GM21390 (cell line): ENCODE results near the gene MRAP2.
"Not testable (repeated sequence)": the region's sequence is repeated elsewhere in the genome, so short reads cannot be mapped to it uniquely, and the experiment has no call there.

Source experiments
- ATAC-seq: cut with Tn5 transposase; IDR thresholded peaks from one replicate; pipeline ENCODE4 v1.9.1; 2021; ENCODE audit not compliant: unreplicated experiment

The MRAP2 gene

DNA sequence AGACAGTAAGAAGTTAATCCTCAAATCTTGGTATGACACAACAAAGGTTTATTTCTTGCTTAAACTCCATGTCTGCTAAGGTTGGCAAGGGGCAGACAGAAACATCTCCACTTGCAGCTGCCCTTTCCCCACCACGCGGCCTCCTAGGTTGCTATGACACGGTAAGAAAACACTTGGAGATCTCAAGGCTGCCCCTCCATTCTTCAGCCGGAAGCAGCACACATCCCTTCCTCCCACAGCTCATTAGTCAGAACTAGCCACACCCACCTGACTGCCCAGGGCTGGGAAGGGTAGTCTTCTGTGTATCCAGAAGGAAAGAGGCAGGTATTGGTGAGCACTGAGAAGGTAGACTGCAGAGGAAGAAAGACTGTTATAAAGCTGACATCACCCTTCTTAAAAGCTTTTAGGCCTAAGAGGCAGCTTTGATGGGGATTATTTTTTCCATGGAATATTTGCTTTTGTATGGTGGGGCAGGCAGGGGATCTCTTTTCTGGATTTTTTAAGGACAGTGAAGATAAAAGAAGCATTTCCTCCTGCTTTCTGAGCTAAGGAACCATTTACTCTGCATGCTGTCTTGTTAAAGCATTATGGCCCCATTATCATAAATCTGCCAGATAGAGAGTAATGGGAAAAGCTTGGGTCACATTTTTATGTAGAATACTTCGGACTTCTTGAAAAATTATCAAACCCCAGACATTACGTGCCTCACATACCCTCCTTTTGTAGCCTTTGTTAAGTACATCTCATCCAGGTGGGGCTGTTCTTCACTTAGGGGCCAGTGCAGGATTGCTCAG lies 41.6 kb downstream of the MRAP2 start:
- ATAC-seq, result no peak

DNA sequence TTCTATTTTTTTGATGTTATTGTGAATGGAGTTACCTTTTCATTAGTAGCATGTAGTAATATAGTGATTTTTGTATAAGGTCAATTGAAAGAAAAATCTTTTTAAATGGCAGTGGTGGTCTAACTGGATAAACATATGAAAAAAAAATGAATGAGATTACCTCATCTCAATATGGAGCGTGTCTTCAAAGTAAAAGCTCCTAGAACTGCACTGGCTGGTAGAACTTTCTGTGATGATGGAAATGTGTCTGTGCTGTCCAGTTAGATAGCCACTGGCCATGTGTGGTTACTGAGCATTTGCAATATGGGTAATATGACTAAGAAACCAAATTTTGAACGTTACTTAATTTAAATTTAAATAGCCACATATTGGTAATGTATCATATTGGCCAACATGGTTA lies 44.1 kb downstream of the MRAP2 start:
- no peak for ATAC-seq

DNA sequence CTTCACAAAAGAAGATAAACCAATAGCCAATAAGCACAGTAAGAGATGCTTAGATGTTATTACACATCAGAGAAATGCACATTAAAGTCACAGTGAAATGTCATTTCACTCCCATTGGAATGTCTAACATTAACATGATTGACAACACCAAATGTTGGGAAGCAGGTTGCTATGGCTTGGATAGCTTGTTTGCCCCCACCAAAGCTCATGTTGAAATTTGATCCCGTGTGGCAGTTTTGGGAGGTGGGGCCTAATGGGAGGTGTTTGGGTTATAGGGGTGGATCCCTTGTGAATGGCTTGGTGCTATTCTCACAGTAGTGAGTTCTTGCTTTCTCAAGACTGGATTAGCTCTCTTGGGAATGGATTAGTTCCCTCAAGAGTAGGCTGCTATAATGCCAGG lies 44.8 kb downstream of the MRAP2 start:
- no peak for ATAC-seq

DNA sequence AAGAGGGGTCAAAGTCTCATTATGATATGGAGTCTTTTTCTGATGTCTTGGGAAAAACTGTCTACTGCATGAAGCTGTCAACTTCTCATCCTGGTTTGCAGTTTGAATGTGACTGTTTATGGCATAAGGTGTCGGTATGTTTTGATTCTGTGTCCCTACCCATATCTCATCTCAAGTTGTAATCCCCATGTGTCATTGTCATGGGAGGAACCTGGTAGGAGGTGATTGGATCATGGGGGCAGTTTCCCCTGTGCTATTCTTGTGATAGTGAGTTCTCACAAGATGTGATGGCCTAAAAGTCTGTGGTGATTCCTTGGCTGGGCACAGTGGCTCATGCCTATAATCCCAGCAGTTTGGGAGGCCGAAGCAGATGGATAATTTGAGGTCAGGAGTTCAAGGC lies 47.6 kb downstream of the MRAP2 start:
- no peak for ATAC-seq

DNA sequence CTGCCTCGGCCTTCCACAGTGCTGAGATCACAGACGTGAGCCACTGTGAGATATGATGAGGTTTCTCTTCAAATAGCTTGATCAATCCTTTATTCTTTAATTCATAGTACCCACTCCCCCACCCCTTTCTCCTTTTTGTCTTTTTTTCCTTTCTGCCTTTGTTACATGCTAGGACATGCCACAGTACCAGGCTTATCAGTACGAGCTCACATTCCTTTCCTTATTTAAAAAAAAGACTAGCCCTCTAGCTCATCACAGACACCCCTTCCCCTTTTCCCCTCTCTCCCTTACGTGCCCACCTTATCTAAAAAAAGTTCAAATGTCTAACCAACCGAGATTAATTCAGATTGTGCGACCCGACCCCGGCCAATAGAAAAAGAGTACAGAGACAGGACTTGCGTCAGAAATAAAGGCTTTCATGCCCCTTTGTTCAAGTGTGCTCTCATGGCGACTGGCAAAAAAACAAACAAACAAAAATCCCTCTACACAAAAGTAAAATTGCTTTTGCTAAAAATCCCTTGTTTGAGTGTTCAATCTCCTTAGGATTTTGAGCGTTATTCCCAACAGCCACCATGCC lies 49.2 kb downstream of the MRAP2 start:
- no peak for ATAC-seq

DNA sequence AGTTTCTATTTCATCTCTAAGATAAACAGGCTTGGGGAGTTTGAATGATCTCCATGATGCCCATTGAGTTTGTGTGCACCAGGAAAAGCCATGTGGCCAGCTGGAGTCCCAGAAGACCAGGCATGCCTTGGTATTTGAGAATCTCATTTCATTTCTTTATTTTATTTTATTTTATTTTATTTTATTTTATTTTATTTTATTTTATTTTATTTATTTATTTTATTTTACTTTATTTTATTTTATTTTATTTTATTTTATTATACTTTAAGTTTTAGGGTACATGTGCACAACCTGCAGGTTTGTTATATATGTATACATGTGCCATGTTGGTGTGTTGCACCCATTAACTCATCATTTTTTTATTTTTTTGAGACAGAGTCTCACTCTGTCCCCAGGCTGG lies 51.1 kb downstream of the MRAP2 start:
- ATAC-seq, result not testable (repeated sequence)

DNA sequence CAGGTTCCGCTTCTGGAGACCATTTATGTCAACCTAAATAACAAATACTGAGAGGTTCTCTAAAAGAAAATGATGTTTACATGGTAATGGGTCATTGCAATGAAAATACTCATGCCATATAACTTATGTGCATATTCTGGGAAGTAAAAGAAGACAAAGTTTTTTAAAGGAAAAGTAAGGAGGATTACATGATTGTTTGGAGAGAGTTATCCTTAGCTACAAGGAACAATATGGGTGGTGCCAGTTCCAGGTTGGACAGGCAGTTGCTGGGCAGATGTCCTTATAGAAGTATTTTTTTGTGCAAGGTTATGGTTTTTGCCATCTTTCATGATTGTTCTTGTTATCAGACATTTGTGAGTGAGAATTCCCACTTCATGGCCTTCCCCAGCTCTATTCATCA lies 52.5 kb downstream of the MRAP2 start:
- no peak for ATAC-seq

DNA sequence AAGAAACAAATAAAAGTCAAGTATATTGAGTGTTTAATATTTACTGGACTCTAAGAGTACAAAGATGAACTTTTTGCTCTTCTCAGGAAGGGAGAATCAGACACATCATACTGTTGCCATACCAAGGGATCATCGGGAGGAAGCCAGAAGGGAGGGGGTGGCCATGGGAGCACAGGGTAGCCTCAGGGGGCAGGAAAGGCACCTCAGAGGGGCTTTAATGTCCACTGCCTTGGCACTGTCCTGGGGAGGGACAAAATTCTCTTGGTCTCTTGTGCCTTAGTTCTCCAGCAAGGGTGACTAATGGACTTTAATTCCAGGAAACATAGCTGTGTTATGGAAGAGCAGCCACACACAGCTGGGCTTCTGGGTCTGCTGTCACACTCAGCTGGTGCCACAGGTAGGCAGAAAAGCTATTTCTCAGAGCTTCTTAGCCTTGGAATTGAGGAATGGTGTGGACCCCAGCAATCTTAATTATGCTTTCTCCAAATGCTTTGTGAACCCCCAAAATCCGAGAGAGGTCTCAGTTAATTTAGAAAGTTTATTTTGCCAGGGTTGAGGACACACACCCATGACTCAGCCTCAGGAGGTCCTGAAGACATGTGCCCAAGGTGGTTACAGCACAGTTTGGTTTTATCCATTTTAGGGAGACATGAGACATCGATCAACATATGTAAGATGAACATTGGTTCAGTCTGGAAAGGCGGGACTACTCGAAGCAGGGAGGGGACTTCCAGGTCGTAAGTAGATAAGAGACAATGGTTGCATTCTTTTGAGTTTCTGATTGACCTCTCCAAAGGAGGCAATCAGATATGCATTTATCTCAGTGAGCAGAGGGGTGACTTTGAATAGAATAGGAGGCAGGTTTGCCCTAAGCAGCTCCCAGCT lies 53.2 kb downstream of the MRAP2 start:
- ATAC-seq, result no peak

DNA sequence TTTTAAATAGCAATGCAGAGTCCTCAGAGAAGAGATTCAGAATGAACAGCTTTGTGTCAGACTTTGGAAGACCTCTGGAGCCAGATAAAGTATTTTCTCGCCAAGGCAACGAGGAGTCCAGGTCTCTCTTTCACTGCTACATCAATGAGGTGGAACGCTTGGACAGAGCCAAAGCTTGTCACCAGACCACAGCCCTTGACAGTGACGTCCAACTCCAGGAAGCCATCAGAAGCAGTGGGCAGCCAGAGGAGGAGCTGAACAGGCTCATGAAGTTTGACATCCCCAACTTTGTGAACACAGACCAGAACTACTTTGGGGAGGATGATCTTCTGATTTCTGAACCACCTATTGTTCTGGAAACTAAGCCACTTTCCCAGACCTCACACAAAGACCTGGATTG lies 55.5 kb downstream of the MRAP2 start:
- no peak for ATAC-seq

DNA sequence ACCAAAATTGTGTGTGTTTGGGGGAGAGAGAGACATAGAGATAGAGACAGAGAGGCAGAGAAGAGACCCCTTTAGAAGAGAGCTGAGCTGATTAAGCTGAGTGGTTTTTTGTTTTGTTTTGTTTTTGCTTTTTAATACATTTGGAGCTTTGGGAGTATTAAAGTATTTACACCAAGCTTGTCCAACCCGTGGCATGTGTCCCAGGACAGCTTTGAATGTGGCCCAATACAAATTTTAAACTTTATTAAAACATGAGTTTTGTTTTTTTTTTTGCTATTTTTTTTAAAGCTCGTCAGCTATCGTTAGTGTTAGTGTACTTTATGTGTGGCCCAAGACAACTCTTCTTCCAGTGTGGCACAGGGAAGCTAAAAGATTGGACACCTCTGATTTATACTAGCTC lies 56.0 kb downstream of the MRAP2 start:
- ATAC-seq, result no peak

DNA sequence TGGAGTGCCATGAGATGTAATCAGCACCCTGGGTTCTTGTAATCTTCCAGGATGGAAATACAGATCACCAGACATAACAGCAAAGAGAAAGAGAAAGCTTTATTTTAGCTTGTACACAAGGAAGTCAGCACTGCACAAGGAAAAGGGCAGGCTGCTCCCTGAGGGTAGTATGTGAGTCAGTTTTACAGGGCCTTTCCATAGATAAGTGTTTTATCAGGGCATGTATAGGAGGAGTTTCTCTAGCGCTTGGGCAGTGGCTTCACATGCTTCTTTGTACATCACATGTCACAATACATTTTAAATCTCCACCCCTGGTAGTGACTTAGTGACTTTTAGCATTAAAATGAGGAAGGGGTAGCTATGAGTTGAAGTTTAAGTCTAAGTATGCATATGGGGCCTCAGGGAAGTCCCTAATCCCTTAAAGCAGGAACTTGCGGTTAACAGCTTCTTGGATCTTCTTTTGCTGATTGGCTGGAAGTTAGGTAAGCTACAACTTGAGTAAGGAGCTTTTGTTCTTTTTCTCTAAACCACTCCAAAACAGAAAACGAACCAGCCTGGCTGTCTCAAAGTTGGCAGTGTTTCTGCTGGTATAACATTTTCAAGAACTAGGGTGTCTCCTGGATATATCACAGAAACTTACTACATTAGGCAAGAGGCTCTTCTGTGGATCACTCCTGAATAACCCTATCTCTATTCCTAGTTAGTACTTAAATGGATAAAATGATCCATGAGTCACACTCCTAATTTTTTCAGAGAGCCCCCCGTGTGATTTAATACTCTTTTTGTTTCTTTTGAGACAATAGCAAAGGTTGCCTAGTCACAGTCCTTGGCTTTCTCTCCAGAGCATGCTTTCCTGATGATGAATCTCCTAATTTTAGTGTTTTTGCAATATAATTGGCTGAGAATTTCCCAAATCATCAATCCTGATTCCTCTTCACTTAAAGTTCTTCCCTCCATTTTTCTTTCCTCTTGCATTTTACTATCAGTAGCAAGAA lies 60.2 kb downstream of the MRAP2 start:
- peak; percentile 54 for ATAC-seq

DNA sequence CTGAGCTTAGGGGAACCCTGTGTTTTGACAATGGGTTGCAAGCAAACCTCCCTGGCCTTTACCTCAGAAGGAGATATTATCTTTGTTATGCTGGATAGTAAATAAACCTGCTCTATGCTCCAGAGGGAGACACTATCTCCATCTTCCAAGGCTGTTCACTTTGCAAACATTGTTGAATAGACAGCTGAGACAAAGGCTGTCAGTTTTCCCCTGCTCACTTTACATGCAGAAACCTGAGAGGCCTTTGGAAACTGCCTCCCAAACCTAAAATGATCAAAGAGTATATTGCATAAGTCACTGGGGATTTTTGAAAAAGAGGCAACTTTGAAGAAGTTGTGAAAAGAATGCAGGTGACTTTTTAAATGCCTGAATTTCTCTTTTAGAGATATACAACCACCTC lies 61.6 kb downstream of the MRAP2 start:
- no peak for ATAC-seq

DNA sequence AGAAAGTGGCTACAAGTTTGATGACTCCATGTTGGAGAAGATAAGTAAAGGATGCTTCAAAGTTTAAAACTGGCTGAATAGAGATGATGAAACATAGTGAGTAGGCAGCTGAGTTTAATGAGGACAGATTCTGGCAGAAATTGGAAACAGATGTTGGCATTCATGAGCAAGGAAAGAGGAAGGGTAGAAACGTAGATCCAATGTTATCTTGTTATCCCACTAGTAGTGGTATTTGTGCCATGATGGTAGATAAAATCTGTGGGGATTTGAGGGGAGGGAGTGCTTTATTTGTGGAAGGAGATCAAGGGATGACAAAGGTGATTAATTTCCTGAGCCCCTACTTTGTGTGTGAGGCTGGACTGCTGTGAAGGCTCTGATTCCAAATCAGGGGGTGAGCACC lies 69.5 kb downstream of the MRAP2 start:
- ATAC-seq, result no peak

DNA sequence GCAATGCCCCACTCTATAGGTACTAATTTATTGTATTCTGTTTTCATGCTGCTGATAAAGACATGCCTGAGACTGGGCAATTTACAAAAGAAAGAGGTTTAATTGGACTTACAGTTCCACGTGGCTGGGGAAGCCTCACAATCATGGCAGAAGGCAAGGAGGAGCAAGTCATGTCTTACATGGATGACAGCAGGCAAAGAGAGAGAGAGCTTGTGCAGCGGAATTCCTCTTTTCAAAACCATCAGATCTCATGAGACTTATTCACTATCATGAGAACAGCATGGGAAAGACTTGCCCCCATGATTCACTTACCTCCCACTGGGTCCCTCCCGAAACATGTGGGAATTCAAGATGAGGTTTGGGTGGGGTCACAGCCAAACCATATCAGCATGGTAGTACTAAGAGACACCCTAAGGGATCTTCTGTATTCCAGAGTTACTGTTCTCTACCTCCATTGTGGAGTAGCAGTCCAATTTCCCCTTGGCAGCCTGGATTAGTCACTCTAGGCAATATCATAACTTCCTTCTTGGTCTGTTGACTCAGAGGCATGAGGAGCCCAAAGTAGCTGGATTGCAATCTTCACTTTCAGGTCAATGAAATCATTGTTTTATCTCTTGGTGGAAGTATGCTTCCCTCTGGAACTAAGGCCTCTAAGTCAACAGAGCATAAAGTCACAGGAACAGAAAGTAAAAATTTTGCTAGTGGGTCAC lies 71.8 kb downstream of the MRAP2 start:
- ATAC-seq, result not testable (repeated sequence)

DNA sequence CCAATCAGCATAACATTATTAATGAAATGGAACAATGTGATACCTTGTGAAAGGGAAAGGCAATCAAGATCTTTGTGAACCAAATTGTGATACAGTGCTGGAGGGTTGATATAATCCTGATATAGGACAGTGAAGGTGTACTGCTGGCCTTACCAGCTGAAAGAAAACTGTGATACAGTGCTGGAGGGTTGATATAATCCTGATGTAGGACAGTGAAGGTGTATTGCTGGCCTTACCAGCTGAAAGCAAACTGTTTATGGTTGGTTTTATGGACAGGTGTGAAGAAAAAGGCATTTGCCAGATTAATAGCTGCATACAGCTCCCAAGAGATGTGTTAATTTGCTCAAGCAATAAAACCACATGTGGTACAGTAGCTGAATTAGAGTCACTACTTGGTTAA lies 73.9 kb downstream of the MRAP2 start:
- no peak for ATAC-seq

DNA sequence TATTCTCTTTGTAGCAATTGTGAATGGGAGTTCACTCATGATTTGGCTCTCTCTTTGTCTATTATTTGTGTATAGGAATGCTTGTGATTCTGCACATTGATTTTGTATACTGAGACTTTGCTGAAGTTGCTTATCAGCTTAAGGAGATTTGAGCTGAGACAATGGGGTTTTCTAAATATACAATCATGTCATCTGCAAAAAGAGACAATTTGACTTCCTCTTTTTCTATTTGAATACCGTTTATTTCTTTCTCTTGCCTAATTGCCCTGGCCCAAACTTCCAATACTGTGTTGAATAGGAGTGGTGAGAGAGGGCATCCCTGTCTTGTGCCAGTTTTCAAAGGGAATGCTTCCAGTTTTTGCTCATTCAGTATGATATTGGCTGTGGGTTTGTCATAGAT lies 77.8 kb downstream of the MRAP2 start:
- ATAC-seq, result not testable (repeated sequence)

DNA sequence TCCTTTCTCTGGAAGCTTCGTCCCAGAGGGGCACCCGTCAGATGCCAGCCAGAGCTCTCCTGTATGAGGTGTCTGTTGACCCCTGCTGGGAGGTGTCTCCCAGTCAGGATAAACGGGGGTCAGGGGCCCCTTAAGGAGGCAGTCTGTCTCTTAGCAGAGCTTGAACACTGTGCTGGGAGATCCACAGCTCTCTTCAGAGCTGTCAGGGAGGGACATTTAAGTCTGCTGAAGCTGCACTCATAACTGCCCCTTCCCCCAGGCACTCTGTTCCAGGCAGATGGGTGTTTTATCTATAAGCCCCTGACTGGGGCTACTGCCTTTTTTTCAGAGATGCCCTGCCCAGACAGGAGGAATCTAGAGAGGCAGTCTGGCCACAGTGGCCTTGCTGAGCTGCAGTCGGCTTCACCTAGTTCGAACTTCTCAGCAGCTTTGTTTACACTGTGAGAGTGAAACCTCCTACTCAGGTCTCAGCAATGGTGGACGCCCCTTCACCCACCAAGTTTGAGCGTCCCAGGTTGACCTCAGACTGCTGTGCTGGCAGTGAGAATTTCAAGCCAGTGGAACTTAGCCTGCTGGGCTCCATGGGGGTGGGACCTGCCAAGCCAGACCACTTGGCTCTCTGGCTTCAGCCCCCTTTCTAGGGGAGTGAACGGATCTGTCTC lies 81.5 kb downstream of the MRAP2 start:
- ATAC-seq, result not testable (repeated sequence)

DNA sequence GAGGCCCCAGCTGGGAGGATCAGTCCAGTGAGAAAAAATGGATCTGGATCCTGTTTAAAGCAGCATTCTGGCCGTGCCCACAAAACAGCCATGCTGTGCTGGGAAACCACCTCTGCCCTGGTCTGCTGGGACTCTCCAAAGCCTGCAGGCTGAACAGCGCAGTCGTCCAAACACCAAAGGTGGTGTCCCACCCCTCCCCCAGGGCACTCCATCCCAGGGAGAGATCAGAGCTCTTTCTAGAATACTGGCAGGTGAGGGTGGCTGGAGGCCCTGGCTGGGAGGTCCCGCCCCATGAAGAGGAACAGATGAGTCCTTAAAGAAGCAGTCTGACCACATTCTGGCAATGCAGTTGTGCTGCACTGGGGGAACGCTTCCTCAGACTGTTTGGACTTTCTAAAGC lies 84.6 kb downstream of the MRAP2 start:
- no peak for ATAC-seq

DNA sequence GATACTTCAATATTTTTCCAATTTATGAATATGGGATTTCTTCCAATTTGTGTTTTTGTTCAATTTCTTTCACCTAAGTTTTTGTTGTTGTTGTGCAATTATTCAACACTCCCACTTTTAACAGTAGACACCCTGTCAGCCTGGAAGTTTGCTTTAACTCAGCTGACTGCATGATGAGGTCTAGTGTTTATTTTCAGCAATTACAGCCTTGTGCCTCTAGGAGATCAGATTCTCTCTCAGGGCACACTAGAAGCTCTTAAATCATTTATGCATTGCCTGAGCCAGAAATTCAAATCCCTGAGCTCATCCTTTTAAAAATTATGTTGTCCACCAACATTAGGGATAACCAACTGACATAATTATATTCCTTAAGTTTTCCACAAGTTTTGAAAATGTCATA lies 85.7 kb downstream of the MRAP2 start:
- ATAC-seq, result no peak

DNA sequence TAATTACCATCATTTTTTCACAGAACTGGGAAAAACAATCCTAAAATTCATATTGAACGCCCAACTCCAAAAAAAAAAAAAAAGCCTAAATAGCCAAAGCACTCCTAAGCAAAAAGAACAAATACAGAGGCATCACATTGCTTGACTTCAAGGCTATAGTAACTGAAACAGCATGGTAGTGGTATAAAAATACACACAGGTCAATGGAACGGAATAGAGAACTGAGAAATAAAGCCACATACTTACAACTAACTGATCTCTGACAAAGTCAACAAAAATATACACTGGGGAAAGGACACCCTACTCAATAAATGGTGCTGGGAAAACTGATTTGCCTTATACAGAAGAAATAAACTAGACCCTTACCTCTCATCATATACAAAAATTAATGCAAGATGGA lies 89.6 kb downstream of the MRAP2 start:
- ATAC-seq, result no peak
